Panc1 (cell line): Measurements from ENCODE around the gene ZBTB7C. TPM values are rescaled to one million over a fixed set of nuclear protein-coding genes. Genes with fewer than 3 reads are reported as not detected.

Source experiments
- ATAC-seq: fragments of 200-7000 bp; cut with Tn5 transposase; 2 replicates; pipeline ENCODE4 v1.9.1; 2020; ENCODE audit warnings: mild to moderate bottlenecking, moderate library complexity
- BruUV-seq: library from RNA; stranded (reverse); fragments of 400-500 nt; replicated peaks from 2 replicates; lab custom pipeline; 2021; lab: Mats Ljungman, UMichigan
- CTCF ChIA-PET: fragments of 300-600 bp; sonication (Branson Sonifier 250); formaldehyde crosslinking; loops from one replicate; lab custom pipeline; 2022; ENCODE audit warnings: antibody characterized with exemption; lab: Charles Lee
- POLR2A ChIA-PET: fragments of 300-600 bp; sonication (Branson Sonifier 250); formaldehyde crosslinking; loops from one replicate; lab custom pipeline; 2022; ENCODE audit warnings: antibody characterized with exemption; lab: Charles Lee
- DNase-seq: peaks from one replicate; pipeline ENCODE4 v3.0.0-alpha.2; 2010; ENCODE audit warnings: low read depth, low spot score
- H3K27ac ChIP-seq: 2 replicates; pipeline ENCODE4 v1.5.1; 2011; ENCODE audit warnings: mild to moderate bottlenecking, low read length, inconsistent platforms
- H3K27me3 ChIP-seq: fragments of 200-500 bp; sonication (Bioruptor generic); 2 replicates; pipeline ENCODE4 v1.6.0; 2014; ENCODE audit warnings: low read length, inconsistent platforms; ENCODE audit not compliant: control insufficient read depth, insufficient read depth
- H3K36me3 ChIP-seq: fragments of 200-500 bp; sonication (Bioruptor generic); 2 replicates; pipeline ENCODE4 v1.5.1; 2014; ENCODE audit warnings: inconsistent platforms, mild to moderate bottlenecking, low read length, moderate library complexity; ENCODE audit not compliant: control insufficient read depth, insufficient read depth
- H3K4me1 ChIP-seq: 2 replicates; pipeline ENCODE4 v1.5.1; 2011; ENCODE audit warnings: inconsistent platforms, mild to moderate bottlenecking, low read length, moderate library complexity; ENCODE audit not compliant: control insufficient read depth, insufficient read depth
- H3K4me3 ChIP-seq, 2 experiments: 2 replicates each; pipeline ENCODE4 v1.5.1; 2011 to 2012; ENCODE audit warnings: low read depth in 2 of 2, low read length in 2 of 2, mild to moderate bottlenecking in 2 of 2, inconsistent platforms in 1 of 2, moderate library complexity in 1 of 2
- H3K9me3 ChIP-seq: fragments of 200-500 bp; sonication (Bioruptor generic); 2 replicates; pipeline ENCODE4 v1.5.1; 2014; ENCODE audit warnings: low read depth, mild to moderate bottlenecking, inconsistent platforms, low read length, moderate library complexity; ENCODE audit not compliant: control insufficient read depth, insufficient read depth
- CTCF ChIP-seq: fragments of 450-650 bp; IDR thresholded peaks from 2 replicates; pipeline ENCODE4 v1.5.1; 2017; ENCODE audit warnings: mild to moderate bottlenecking
- POLR2AphosphoS5 ChIP-seq: IDR thresholded peaks from 2 replicates; pipeline ENCODE4 v1.6.1; 2012; ENCODE audit warnings: mild to moderate bottlenecking, low read depth, low read length, moderate library complexity
- REST ChIP-seq, 2 experiments: IDR thresholded peaks; 2 replicates each; pipeline ENCODE4 v1.6.1; 2011 to 2012; ENCODE audit warnings: low read depth in 2 of 2, control low read depth in 1 of 2, low read length in 1 of 2, mild to moderate bottlenecking in 1 of 2, moderate library complexity in 1 of 2; ENCODE audit not compliant: insufficient read depth in 1 of 2
- SIN3A ChIP-seq: IDR thresholded peaks from 2 replicates; pipeline ENCODE4 v1.6.1; 2012; ENCODE audit warnings: low read depth, mild to moderate bottlenecking, low read length, moderate library complexity, borderline replicate concordance; ENCODE audit not compliant: insufficient read depth
- TCF7L2 ChIP-seq: IDR thresholded peaks from 2 replicates; pipeline ENCODE4 v1.6.1; 2011; ENCODE audit warnings: mild to moderate bottlenecking, low read depth, low read length, inconsistent platforms
- in situ Hi-C: cut with HindIII; loops from 2 replicates; pipeline ENCODE4 v1.10.0; 2016; ENCODE audit warnings: low sequenced_read_pairs, low pct_unique_long_range_greater_than_20kb
- intact Hi-C: fragments of 100-400 bp; cut with micrococcal nuclease; formaldehyde crosslinking; loops from one replicate; pipeline ENCODE4 v1.10.0; 2022; ENCODE audit not compliant: unreplicated experiment
- total RNA-seq: library from RNA; stranded (reverse); gene quantifications from one replicate; pipeline ENCODE4 v1.2.1, GENCODE V29; 2021; ENCODE audit not compliant: unreplicated experiment

The ZBTB7C gene
- total RNA-seq, 1 experiment from 2014 or later, result 0.03 TPM

DNA sequence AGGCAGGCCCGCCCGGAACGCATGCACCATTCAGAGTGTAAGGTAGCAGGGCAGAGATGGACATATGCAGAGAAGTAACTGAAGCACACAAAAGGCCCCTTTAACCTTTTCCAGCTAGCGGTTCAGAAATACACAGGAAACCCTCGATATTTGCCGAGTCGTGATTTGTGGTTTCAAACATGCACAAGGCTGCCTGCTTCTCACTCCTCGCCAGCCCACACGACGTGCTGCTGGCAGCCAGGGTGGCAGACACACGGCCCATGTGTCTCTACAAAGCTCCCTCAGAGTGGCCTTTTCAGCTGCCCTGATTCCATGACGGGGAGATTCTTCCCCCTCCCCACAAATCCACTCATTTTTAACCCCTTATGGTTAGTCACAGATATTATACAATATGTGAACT is 23.6 kb downstream of the ZBTB7C start:
- Histone ChIP-seq H3K27ac (no peak overlapping the region), H3K9me3 (no peaks in the 10 kb centered on the region), H3K4me1 (no peaks in the 10 kb centered on the region), H3K27me3 (no peaks in the 10 kb centered on the region; the same call in 1 of the 2 replicates), H3K4me3 (no peak overlapping the region), H3K36me3 (no peaks in the 10 kb centered on the region)
- no peak for TF ChIP-seq POLR2AphosphoS5
- intact Hi-C loops, result no loop called here
- no TSS peak for BruUV-seq
- ATAC-seq, result no peak
- POLR2A ChIA-PET, result no interaction called here
- no peak for DNase-seq
- CTCF ChIA-PET, result no interaction called here
- in situ Hi-C loops, result no loop called here

- ATAC-seq, result no peak
- Histone ChIP-seq H3K27ac (no peak overlapping the region), H3K4me1 (no peaks in the 10 kb centered on the region), H3K36me3 (no peaks in the 10 kb centered on the region), H3K9me3 (no peaks in the 10 kb centered on the region), H3K27me3 (no peaks in the 10 kb centered on the region; the same call in 1 of the 2 replicates), H3K4me3 (no peak overlapping the region)
- ChIA-PET CTCF (no interaction called here), POLR2A (interaction anchor here (0.6 kb wide), 1 partner anchor 9 kb away, joined by 12 read pairs; no protein-coding TSS in a partner anchor)
- no peak for TF ChIP-seq SIN3A
- TF ChIP-seq TCF7L2, result no peak
- no peak for TF ChIP-seq REST (IDR thresholded peaks at IDR 0.05; ENCODE audit: insufficient read depth in 1 of 2, low read depth in 2 of 2, low read length in 1 of 2)
- TF ChIP-seq POLR2AphosphoS5, result no peak
- no peak for TF ChIP-seq CTCF
- BruUV-seq, result no TSS peak
- DNase-seq, result no peak
- intact Hi-C loops (no loop called here), in situ Hi-C loops (no loop called here)
Measured at GRCh38 chr18:48376934-48377333, 32.2 kb downstream of the ZBTB7C start.

DNA sequence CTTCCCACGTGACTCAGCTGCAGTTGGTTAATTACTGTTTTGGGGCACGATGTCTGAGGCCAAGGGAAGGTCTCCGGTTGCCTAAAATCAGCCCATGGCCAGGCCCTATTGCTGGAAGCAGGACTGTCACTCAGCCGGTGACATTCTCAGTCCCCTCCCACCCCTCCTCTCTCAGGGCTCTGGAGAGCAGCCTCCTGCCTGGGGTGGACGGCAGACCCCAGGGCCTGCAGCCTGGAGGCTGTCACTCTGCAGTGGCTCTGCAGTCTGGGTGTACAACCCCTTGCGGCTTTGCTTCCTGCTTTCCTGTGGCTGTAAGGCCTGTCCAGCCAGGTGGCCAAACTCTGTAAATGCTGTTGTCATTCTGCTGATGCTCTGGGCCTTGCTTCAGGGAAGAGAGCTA is 32.8 kb downstream of the ZBTB7C start:
- no peaks in the 10 kb centered on the region for H3K4me1 ChIP-seq
- H3K36me3 ChIP-seq, result no peaks in the 10 kb centered on the region
- in situ Hi-C loops (no loop called here), intact Hi-C loops (no loop called here)
- ChIA-PET CTCF (no interaction called here), POLR2A (no interaction called here)
- H3K9me3 ChIP-seq, result no peaks in the 10 kb centered on the region
- no peak for DNase-seq
- no TSS peak for BruUV-seq
- TF ChIP-seq CTCF, result no peak
- TF ChIP-seq SIN3A, result no peak
- TF ChIP-seq REST (IDR thresholded peaks at IDR 0.05; ENCODE audit: insufficient read depth in 1 of 2, low read depth in 2 of 2, low read length in 1 of 2), result no peak
- no peak for TF ChIP-seq POLR2AphosphoS5
- no peak for TF ChIP-seq TCF7L2
- no peak overlapping the region for H3K4me3 ChIP-seq
- H3K27me3 ChIP-seq, result no peaks in the 10 kb centered on the region; the same call in 1 of the 2 replicates
- ATAC-seq, result no peak
- H3K27ac ChIP-seq, result no peak overlapping the region
